Stimulated activated CD4-positive, alpha-beta T cell treated with anti-CD3 and anti-CD28 coated beads, TNF-alpha, amount 100 ng/mL, for 1 hour (primary cell): Measurements from ENCODE around the gene ZNF700.
"Not testable (repeated sequence)": the region's sequence is repeated elsewhere in the genome, so short reads cannot be mapped to it uniquely, and the experiment has no call there.

Source experiments
- DNase-seq, 3 donors: peaks; one replicate each; pipeline ENCODE4 v3.0.0-alpha.2; 2020; ENCODE audit warnings: low read depth in 3 of 3, low spot score in 1 of 3

ZNF700 gene

DNA sequence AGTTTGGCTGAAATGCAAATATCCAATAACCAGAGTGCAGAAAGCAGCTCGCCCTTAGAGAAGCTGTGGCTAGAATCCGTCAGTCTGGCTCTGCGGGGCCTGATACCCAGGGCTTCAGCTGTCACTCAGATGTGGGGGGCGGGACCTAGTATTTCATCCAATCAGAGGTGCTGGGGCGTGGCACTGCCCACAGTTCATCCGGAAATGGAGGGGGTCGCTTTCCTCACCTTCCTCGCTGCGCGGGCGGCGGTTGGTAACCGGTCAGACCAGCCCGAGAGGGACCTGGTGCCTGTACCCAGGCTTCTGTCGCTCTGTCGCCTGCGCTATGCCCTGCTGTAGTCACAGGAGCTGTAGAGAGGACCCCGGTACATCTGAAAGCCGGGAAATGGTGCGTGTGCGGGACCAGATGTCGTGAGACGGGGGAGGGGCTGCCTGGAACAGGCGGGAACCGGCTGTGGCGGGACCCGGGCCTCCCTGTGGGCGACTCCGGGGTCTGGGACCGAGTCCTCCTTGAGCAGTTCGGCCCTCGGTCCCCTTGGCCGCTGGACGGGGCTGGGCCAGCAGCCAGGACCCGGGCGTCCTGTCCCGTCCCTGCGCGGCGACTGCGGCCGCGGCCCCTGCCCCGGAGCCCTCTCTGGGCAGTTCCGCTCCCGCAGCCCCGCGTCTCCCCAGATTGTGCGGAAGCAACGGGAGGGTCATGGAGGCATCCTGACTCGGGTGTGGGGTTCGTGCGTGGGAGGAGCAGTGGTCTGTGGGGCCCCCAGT is at the start of gene ZNF700:
Gene ZNF700, plus strand, starts transcription at position 222 of the 765 bp plus-strand sequence. Its CDS starts 104 bp downstream, at position 326.
- peak; percentile 77 to 83 (median 80) for DNase-seq

GRCh38 chr19:11879687-11880266 is 45.1 kb upstream of the ZNF700 start:
- peak in 1 of 3 donors; percentile 23 for DNase-seq

DNA sequence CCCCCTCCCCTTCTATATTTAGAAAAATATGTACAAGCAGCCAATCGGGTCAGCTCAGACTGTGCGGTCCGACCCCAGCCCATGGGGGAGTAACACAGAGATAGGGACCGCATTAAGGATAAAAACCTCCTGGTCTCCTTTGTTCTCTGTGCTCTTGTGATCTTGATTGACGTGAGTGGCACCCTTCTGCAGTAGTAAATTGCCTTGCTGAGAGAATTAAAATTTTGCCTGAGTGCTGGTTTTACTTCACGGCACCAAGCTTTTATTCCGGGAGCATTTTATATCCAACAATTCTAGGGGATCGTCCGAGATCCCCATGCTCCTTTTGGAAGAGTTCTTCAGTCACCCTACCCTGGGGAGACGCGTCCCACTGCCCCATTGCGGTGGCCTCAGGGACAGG is 44.3 kb upstream of the ZNF700 start:
- no peak for DNase-seq

- peak in 2 of 3 donors; percentile 26 to 36 for DNase-seq
These were observed 43.6 kb upstream of the ZNF700 start for GRCh38 chr19:11881151-11881800.

DNA sequence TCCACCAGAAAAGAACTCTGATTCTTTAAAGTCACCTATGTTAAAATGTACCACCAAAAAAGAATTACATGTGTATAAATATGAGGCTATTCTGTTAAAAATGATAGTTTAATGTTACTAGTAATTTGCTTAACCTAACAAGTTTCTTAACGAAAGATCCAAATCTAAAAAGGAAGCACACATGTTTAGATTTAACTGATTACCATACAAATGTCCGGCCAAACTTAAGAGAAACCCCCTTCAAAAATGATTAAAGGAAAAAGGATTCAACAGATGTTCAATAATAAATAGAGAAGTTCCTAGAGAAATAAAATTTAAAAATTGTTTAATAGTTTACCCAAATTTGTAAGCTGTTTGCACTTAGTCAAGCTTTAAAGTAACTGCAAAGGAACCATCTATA is 42.3 kb upstream of the ZNF700 start:
- DNase-seq = no peak

DNA sequence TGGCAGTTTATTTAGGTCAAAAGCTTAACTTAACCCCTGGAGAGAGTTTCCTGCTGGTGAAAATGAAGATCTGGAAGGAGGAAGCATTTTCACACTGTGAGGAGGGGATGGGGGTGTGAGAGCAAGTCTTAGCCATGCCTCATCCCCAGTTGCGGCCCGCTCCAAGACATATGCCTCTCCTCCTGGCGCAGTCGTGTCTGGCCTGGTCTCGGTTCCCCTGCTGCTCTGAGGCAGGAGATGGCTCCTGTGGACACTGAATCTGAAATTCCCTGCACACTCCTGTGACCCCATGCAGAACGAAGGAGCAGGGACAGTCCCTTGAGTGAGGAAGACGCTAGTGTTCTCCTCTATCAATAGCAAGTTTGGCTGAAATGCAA is 37.7 kb upstream of the ZNF700 start:
- DNase-seq = no peak

DNA sequence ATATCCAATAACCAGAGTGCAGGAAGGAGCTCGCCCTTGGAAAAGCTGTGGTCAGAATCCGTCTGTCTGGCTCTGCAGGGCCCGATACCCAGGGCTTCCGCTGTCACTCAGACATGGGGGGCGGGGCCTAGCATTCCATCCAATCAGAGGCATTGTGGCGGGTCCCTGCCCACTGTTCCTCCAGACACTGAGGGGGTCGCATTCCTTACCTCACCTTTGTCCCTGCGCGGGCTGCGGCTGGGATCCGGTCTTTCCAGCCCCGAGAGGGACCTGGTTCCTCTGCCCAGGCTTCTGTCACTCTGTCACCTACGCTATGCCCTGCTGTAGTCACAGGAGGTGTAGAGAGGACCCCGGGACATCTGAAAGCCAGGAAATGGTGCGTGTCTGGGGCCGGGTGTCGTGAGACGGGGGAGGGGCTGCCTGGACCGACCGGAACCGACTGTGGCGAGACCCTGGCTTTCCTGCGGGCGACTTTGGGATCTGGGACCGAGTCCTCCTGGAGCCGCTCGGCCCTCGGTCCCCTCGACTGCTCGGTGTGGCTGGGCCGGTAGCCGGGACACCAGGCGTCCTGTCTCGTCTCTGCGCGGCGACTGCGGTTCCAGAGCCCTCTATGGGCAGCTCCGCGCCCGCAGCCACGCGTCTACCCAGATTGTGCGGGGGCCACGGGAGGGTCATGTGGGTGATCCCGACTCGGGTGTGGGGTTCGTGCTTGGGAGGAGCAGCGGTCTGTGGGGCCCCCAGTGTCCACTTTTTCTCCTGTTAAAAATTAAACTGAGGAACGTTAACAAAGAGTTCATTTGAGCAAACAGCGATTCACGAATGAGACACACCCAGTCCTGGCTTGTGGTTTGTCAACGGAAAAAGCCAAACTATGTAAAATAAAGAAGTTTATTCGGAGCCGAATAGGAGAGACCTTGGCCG is 37.0 kb upstream of the ZNF700 start, which contains the start of gene ZNF69:
Gene ZNF69, plus strand, starts transcription at position 172 of the 921 bp plus-strand sequence. Its CDS starts 142 bp downstream, at position 314.
- DNase-seq = peak in 2 of 3 donors; percentile 19 to 45

DNA sequence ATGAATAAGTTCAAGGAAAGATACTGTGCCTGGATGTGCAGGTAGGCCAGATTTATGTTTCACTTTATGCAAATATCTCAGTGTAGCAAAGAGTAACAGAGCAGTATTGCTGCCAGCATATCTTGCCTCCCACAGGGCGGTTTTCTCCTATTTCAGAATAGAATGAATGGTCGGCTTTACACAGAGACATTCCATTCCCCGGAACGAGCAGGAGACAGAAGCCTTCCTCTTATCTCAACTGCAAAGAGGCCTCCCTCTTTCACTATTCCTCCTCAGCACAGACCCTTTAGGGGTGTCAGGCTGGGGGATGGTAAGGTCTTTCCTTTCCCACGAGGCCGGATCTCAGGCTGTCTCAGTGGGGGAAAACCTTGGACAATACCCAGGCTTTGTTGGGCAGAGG is 35.0 kb upstream of the ZNF700 start:
- DNase-seq = not testable (repeated sequence)

DNA sequence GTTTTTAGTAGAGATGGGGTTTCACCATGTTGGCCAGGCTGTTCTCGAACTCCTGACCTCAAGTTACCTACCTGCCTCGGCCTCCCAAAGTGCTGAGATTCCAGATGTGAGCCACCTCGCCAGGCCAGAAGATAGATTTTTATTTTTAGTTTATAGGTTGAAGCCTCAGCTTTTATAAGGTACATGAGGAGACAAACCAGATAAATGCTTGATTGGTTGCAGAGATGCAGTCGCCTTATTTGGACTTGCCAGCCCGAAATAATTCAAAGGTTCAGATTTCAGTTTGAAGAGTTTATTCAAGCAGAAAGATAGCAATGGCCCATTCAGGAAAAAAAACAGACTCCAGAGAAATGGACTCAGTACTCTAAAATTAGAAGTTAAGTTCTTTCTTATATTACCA is 34.3 kb upstream of the ZNF700 start:
- no peak for DNase-seq

GRCh38 chr19:11894851-11895250 is 30.1 kb upstream of the ZNF700 start:
- no peak for DNase-seq

GRCh38 chr19:11902228-11902627 is 22.7 kb upstream of the ZNF700 start:
- no peak for DNase-seq

DNA sequence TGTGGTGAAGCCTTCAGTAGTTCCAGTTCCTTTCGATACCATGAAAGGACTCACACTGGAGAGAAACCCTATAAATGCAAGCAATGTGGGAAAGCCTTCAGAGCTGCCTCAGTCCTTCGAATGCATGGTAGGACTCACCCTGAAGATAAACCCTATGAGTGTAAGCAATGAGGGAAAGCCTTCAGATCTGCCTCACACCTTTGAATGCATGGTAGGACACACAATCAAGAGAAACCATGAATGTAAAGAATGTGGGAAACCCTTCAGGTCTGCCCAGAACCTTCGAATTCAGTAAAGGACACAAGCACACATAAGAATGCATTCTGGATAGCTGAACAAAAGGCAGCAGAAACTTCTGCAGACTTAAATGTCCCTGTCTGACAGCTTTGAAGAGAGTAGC is 19.0 kb upstream of the ZNF700 start:
- DNase-seq = no peak

DNA sequence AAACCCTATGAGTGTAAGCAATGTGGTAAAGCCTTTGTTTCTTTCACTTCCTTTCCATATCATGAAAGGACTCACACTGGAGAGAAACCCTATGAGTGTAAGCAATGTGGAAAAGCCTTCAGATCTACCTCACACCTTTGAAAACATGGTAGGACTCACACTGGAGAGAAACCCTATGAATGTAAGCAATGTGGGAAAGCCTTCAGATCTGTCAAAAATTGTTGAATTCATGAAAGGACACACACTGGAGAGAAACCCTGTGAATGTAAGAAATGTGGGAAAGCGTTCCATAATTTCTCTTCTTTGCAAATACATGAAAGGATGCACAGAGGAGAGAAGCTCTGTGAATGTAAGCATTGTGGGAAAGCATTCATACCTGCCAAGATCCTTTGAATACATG is 13.0 kb upstream of the ZNF700 start:
- DNase-seq = not testable (repeated sequence)

DNA sequence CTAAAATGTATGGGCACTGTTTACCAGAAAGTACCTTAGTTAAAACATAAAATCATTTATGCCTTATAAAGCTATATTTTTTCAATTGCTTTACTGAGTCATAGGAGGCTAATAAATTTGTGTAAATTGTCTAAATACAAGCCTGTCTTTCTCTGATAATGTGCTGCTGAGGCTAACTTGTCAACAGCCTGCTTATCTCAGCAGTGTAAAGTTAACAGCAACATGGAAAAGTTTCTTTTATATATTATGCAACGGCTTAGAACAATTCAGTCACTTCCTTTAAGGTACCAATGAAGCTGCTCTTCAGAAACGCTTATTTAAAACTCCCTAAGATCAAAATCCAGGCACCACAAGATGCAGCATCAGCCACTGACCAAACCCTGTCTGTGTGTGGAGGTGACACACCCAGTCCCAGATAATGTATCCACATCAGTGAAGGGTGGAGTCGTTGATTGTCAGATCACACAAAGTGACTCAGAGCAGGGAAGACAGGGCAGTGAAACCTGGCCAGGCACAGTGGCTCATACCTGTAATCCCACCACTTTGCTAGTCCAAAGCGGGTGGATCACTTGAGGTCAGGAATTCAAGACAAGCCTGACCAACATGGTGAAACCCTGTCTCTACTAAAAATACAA is 10.4 kb upstream of the ZNF700 start:
- DNase-seq = not testable (repeated sequence)

DNA sequence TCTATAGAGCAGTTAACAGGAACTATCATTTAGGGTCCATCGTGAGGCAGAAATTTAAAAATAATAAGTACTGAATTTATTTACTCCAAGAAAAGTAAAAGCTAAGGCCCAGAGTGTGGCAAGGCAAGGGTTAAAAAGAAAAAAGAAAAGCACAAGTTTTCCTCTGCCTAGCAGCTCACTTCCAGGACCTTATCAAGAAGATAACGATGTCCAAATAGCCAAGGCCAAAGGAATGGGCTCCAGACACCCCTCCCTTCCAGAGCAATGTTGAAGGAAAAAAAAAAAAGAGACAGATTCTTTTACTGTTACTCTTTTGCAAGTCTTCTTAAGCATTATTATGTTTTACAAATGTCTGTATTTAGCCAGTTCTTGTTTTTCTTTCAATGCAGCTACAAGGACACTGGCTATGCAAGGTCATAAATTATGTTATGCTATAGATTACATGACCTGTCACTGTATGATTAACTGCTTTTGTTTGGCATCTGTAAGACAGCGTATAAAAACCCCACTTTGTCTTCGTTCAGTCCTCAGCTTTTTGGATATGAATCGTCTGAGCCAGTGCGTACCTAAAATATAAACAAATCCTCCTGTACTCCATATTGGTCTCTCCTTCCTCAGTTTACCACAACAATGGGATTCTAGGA is 2.9 kb upstream of the ZNF700 start:
- DNase-seq = no peak

DNA sequence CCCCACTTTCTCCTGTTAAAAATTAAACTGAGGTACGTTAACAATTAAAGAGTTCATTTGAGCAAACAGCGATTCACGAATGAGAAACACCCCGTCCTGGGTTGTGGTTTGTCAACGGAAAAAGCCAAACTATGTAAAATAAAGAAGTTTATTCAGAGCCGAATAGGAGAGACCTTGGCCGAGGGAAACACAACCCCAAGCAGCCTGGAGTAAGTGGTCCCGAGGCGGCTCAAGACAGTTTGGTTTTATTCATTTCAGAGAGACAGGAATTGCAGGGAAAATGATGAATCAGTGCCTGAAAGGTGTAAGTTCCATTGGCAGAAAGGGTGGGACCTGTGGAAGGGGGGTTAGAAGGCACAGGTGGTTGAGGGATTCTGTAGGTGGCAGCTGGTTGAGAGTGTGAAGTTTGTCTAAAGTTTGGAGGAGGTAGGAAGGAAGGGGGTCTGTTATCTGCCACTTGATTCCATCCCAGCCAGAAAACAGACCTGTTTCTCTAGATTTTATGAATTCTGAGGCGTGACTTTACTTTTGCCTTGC is 812 bp downstream of the ZNF700 start:
- not testable (repeated sequence) for DNase-seq

GRCh38 chr19:11927227-11927626 is 2.3 kb downstream of the ZNF700 start:
- no peak for DNase-seq

GRCh38 chr19:11931051-11931450 is 6.1 kb downstream of the ZNF700 start:
- no peak for DNase-seq

DNA sequence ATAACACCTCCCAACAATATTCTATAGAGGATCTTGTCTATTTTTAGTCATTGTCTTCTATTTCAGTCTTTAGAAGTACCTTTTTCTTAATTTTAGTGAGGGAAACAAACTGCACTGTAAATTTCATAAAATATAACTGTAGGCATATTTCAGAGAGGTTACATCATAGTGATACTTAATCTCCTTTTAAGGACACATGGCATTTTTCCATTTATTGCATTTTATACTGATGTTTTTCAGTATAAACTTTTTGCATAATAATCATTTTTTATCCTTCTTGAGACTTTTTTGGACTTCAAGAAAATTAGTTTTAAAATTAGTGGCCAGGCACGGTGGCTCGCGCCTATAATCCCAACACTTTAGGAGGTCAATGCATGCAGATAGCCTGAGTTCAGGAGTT is 6.6 kb downstream of the ZNF700 start:
- no peak for DNase-seq

DNA sequence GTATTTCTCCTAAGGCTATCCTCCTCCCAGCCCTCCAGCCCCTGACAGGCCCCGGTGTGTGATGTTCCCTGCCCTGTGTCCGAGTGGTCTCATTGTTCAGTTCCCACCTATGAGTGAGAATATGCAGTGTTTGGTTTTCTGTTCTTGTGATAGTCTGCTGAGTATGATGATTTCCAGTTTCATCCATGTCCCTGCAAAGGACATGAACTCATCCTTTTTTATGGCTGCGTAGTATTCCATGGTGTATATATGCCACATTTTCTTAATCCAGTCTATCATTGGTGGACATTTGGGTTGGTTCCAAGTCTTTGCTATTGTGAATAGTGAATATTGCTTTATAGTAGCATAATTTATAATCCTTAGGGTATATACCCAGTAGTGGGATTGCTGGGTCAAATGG is 10.9 kb downstream of the ZNF700 start:
- DNase-seq = not testable (repeated sequence)
